Ovary (tissue), 9 donors: ENCODE measurements around the gene SUSD2. TPM values are rescaled to one million over a fixed set of nuclear protein-coding genes. Genes with fewer than 3 reads are reported as not detected.

ENCODE experiments used
- DNase-seq, 5 donors: peaks; one replicate each; pipeline ENCODE4 v3.0.0-alpha.2; 2019 to 2020
- H3K27ac ChIP-seq, 2 donors: fragments of 200-600 bp; one replicate each; pipeline versions ENCODE4 v1.5.1 to v1.8.0; 2019 to 2022
- H3K27me3 ChIP-seq: fragments of 200-600 bp; one replicate; pipeline ENCODE4 v1.8.0; 2022
- H3K36me3 ChIP-seq: fragments of 200-600 bp; sonication (generic); one replicate; pipeline ENCODE4 v1.5.1; 2019
- H3K4me1 ChIP-seq: one replicate; pipeline ENCODE4 v1.8.1; 2013; ENCODE audit warnings: mild to moderate bottlenecking, moderate library complexity; ENCODE audit not compliant: insufficient read depth
- H3K4me3 ChIP-seq: fragments of 200-600 bp; sonication (generic); one replicate; pipeline ENCODE4 v1.5.1; 2017
- H3K9me3 ChIP-seq, 2 donors: fragments of 200-600 bp in 1 of 2; sonication (generic) in 1 of 2; one replicate each; pipeline versions ENCODE4 v1.5.1 to v1.8.1; 2013 to 2019; ENCODE audit warnings: mild to moderate bottlenecking in 1 of 2, moderate library complexity in 1 of 2
- EP300 ChIP-seq: sonication (generic); formaldehyde crosslinking; IDR thresholded peaks from one replicate; pipeline ENCODE4 v1.6.1; 2017; ENCODE audit warnings: antibody characterized with exemption
- POLR2A ChIP-seq: fragments of 450-650 bp; IDR thresholded peaks from one replicate; pipeline ENCODE4 v1.6.1; 2017; ENCODE audit warnings: antibody characterized with exemption, mild to moderate bottlenecking, moderate library complexity
- WGBS, 3 donors: extraction: QIAGEN DNeasy Blood & Tissue Kit in 1 of 3; methylation state at CpG; one replicate each; pipeline versions ENCODE4 v1.1.5 to v1.1.7; 2013 to 2017; 5-methylcytosine and 5-hydroxymethylcytosine counted together
- intact Hi-C, 4 donors: fragments of 100-400 bp; cut with DNase I; formaldehyde crosslinking; loops; one replicate each; pipeline versions ENCODE4 v1.11.0 to v1.15.1; 2022 to 2023
- polyA plus RNA-seq, 2 donors: library from polyadenylated mRNA; stranded (reverse); fragments of 200-250 nt in 1 of 2; fragments of 350-450 nt in 1 of 2; fragmentation: Illumina TruSeq in 1 of 2; extraction: RNeasy Lipid Tissue Mini Kit (QIAGEN cat#74804) in 1 of 2; gene quantifications; one replicate each; pipeline ENCODE4 v1.2.3, GENCODE V29; 2013 to 2014
- total RNA-seq, 7 donors: library from RNA; depleted of rRNA in 2 of 7; stranded (reverse); fragments of >200 nt in 2 of 7; fragmentation: NEBNext Ultra II Directional in 3 of 7; extraction: Animal tissue kit (Norgen Biotek cat#: 25700) in 3 of 7; gene quantifications; one replicate each; pipeline versions ENCODE4 v1.1.0 to v1.2.4, GENCODE V29; 2016 to 2023
- TF ChIP-seq, protein P1 (sequence below), 3 donors: fragments of 450-650 bp in 2 of 3; fragments of 200-600 bp in 1 of 3; IDR thresholded peaks; one replicate each; pipeline versions ENCODE4 v1.5.1 to v1.8.0; 2016 to 2022; ENCODE audit warnings: antibody characterized with exemption in 3 of 3, mild to moderate bottlenecking in 1 of 3
- donor health status: DM: no; HTN: no; CAD: no; lungs with moderate emphysema.
- donor health status: DM: no; HTN: no; CAD: no.
- donor health status: Bipolar disorder and iron deficiency.
- donor health status: DM: yes; HTN: yes; CAD: no.
- donor health status: DM: no; HTN: no; CAD: no.
- donor health status: DM: yes; HTN: yes; CAD: no.

The SUSD2 gene
- total and polyA plus RNA-seq, 9 donors = 0.45 to 4.1 (median 2.6) TPM

DNA sequence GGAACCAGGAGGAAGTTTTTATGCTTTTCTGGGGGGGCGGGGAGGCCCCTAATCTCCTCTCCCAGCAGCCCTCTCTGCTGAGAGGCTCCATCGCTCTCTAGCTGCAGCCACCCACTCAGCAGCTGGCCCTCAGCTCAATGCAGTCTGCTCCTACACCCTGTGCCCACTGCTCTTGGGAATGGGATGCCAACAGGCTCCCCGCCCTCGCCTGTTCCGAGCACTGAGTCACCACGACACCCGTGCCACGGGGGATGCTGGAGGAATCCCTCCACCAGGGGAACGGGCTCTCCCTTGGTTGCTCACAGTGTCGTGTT, 23.5 kb upstream of the SUSD2 start:
- Histone ChIP-seq H3K4me3 (no peak overlapping the region), H3K9me3 (no peaks in the 10 kb centered on the region), H3K27ac (peak overlapping the region; percentile 16 to 78), H3K27me3 (no peaks in the 10 kb centered on the region), H3K36me3 (no peaks in the 10 kb centered on the region), H3K4me1 (peaks cover 13% of the 10 kb centered on the region)
- no peak for TF ChIP-seq EP300
- no peak for TF ChIP-seq POLR2A
- TF ChIP-seq, protein P1, sequence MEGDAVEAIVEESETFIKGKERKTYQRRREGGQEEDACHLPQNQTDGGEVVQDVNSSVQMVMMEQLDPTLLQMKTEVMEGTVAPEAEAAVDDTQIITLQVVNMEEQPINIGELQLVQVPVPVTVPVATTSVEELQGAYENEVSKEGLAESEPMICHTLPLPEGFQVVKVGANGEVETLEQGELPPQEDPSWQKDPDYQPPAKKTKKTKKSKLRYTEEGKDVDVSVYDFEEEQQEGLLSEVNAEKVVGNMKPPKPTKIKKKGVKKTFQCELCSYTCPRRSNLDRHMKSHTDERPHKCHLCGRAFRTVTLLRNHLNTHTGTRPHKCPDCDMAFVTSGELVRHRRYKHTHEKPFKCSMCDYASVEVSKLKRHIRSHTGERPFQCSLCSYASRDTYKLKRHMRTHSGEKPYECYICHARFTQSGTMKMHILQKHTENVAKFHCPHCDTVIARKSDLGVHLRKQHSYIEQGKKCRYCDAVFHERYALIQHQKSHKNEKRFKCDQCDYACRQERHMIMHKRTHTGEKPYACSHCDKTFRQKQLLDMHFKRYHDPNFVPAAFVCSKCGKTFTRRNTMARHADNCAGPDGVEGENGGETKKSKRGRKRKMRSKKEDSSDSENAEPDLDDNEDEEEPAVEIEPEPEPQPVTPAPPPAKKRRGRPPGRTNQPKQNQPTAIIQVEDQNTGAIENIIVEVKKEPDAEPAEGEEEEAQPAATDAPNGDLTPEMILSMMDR (IDR thresholded peaks at IDR 0.05) = no peak
- 56 to 62% (median 57%) methylated on average over 10 of the region's 10 CpGs for WGBS, 3 donors
- intact Hi-C loops = loop anchor here in 2 of 4 donors (5.0 to 10.0 kb wide), 2 partner anchors 50 to 53 kb away; no protein-coding TSS in a partner anchor
- no peak for DNase-seq

DNA sequence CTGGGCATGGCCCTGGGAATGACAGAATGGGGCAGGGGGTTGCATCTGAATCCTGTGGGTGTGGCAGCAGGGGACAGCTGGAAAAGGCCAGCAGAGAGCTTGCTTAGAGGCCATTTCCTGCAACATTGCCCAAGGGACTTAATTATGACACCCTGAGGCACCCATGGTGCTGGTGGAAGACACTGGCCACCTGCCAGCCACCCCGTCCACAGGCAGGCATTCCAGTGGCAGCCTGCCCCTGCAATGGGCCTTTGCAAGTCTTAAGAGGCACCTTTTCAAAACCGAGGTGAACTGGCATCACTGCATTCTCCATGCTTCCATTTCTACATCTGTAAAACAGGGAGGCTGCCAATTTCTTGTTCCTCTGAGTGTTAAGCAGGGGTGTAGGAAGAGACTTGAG, 21.6 kb upstream of the SUSD2 start:
- no peak overlapping the region for H3K27ac ChIP-seq
- WGBS, 3 donors = 82 to 85% (median 83%) methylated on average over 2 of the region's 2 CpGs
- intact Hi-C loops = loop anchor here in 2 of 4 donors (5.0 to 10.0 kb wide), 2 partner anchors 52 to 55 kb away; no protein-coding TSS in a partner anchor

DNA sequence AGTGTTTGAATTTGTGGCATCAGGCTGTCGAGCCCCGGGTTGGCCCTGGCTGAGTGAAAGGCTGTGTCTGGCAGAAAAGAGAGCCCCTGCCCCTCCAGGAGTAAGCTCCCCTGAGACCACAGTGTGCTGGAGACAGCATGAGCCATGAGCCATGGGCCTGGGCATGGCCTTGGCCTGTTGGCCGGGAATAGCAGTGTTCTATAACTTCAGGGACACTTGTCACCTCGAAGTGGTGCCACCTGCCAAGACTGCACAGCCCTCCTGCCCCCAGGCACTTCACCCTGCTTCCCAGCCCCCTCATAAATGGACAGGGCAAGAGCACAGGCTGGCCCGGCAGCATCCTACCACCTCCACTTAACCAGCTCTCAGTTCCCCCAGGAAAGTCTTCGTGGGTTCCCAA, 20.7 kb upstream of the SUSD2 start:
- no peak for DNase-seq
- TF ChIP-seq POLR2A = no peak
- TF ChIP-seq, protein P1 (IDR thresholded peaks at IDR 0.05) = no peak
- TF ChIP-seq EP300 = no peak
- intact Hi-C loops = no loop called here
- H3K27me3 ChIP-seq = no peaks in the 10 kb centered on the region
- no peak overlapping the region for H3K4me3 ChIP-seq
- WGBS, 3 donors = 77 to 92% (median 77%) methylated on average over 6 of the region's 6 CpGs
- no peaks in the 10 kb centered on the region for H3K9me3 ChIP-seq
- no peaks in the 10 kb centered on the region for H3K36me3 ChIP-seq
- H3K27ac ChIP-seq = no peak overlapping the region
- H3K4me1 ChIP-seq = peaks cover 10% of the 10 kb centered on the region

More for the DNA sequence above, 21.6 kb upstream of the SUSD2 start:
- Histone ChIP-seq H3K36me3 (no peaks in the 10 kb centered on the region), H3K4me1 (peaks cover 13% of the 10 kb centered on the region), H3K27me3 (no peaks in the 10 kb centered on the region), H3K9me3 (no peaks in the 10 kb centered on the region), H3K4me3 (no peak overlapping the region)
- DNase-seq = no peak
- TF ChIP-seq EP300 (no peak), POLR2A (no peak)
- TF ChIP-seq, protein P1 (IDR thresholded peaks at IDR 0.05) = no peak

DNA sequence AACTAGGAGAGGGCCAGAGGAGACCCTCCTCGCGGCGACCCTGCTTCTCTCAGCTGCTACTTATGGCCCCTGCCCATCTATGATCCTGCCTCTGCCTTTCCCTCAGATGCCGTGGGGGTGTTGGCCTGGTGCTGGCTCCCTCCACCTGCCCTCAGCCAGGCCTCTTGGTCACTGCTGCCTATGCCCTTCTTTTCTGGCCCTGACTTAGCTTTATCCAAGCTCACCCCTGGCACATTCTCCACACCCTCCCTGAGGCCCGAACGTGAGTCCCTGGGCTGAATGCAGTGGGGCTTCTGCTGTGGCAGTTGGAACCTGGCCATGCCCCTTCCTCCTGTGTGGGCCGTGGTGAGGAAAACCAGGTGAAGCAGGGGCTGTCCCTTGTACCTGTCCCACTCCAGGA, 19.8 kb upstream of the SUSD2 start:
- no peaks in the 10 kb centered on the region for H3K36me3 ChIP-seq
- H3K27ac ChIP-seq = no peak overlapping the region
- H3K4me1 ChIP-seq = peaks cover 9% of the 10 kb centered on the region
- intact Hi-C loops = no loop called here
- TF ChIP-seq POLR2A = no peak
- H3K27me3 ChIP-seq = no peaks in the 10 kb centered on the region
- H3K9me3 ChIP-seq = no peaks in the 10 kb centered on the region
- no peak overlapping the region for H3K4me3 ChIP-seq
- DNase-seq = no peak
- 79 to 83% (median 81%) methylated on average over 7 of the region's 7 CpGs for WGBS, 3 donors

DNA sequence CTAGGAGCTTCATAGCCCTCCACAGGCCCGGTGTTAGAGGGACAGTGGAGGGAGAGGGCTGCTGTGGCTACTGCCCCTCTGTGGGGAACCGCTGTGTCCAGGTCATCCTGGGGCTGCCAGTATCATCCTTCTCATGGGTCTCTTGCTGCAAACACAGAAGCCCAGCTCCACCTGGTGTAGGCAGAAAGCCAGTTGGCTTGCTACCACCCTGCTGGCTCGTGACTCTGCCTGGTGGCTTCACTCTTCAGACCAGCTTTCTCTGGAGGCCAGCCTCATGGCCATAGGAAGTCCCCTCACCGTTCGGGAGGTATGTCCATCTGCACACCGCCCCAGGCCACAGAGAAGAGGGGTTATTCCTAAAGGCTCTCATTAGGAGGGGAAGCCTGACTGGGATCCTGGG, 19.4 kb upstream of the SUSD2 start:
- Histone ChIP-seq H3K27me3 (no peaks in the 10 kb centered on the region), H3K9me3 (no peaks in the 10 kb centered on the region), H3K27ac (no peak overlapping the region), H3K4me1 (peaks cover 9% of the 10 kb centered on the region), H3K4me3 (no peak overlapping the region), H3K36me3 (no peaks in the 10 kb centered on the region)
- intact Hi-C loops = no loop called here
- WGBS, 3 donors = 65 to 77% (median 67%) methylated on average over 6 of the region's 6 CpGs
- DNase-seq = no peak
- TF ChIP-seq, protein P1 (IDR thresholded peaks at IDR 0.05) = no peak
- no peak for TF ChIP-seq POLR2A
- TF ChIP-seq EP300 = no peak
